ENCODE results near the gene PDCD1LG2. TPM values are rescaled to one million over a fixed set of nuclear protein-coding genes. Genes with fewer than 3 reads are reported as not detected.

The PDCD1LG2 gene
- total and polyA plus RNA-seq, 2 of the 8 experiments (the other 6 are each of a cell fraction or from before 2014, with no cell fraction given), result not detected

- no peak for TF ChIP-seq YY1 (IDR thresholded peaks at IDR 0.05; ENCODE audit: low read depth, low read length)
These were observed 6.3 kb downstream of the PDCD1LG2 start (continued) for GRCh38 chr9:5516453-5517220.
